Measurements from ENCODE around the gene TLN1.
A peak's percentile ranks its signal among the peaks of the same experiment; 100 is the strongest.

- TF ChIP-seq, protein P1, sequence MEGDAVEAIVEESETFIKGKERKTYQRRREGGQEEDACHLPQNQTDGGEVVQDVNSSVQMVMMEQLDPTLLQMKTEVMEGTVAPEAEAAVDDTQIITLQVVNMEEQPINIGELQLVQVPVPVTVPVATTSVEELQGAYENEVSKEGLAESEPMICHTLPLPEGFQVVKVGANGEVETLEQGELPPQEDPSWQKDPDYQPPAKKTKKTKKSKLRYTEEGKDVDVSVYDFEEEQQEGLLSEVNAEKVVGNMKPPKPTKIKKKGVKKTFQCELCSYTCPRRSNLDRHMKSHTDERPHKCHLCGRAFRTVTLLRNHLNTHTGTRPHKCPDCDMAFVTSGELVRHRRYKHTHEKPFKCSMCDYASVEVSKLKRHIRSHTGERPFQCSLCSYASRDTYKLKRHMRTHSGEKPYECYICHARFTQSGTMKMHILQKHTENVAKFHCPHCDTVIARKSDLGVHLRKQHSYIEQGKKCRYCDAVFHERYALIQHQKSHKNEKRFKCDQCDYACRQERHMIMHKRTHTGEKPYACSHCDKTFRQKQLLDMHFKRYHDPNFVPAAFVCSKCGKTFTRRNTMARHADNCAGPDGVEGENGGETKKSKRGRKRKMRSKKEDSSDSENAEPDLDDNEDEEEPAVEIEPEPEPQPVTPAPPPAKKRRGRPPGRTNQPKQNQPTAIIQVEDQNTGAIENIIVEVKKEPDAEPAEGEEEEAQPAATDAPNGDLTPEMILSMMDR (IDR thresholded peaks at IDR 0.05) = no peak
- TF ChIP-seq POLR2A (IDR thresholded peaks at IDR 0.05) = peak in 1 of 2 donors; percentile 69
Observed at GRCh38 chr9:35731415-35732184, 395 bp downstream of the TLN1 start.

Measured in suprapubic skin (tissue), 3 donors.